ENCODE data around the gene IFT172.

The IFT172 gene

GRCh38 chr2:27420996-27421395 is 68.5 kb downstream of the IFT172 start:
- Histone ChIP-seq H3K27me3 (ENCODE audit: insufficient read depth, low read length) (no peaks in the 10 kb centered on the region), H3K4ac (ENCODE audit: low read depth, low read length) (no peak overlapping the region), H3K9ac (ENCODE audit: low read length) (no peak overlapping the region), H2BK5ac (ENCODE audit: low read depth, low read length, poor library complexity) (no peak overlapping the region), H3K4me3 (ENCODE audit: low read depth, low read length) (no peak overlapping the region), H3K23ac (ENCODE audit: low read length) (no peak overlapping the region), H2AFZ (ENCODE audit: insufficient read depth, low read length, poor library complexity) (no peak overlapping the region), H4K12ac (ENCODE audit: low read depth, low read length) (no peak overlapping the region), H3K9me3 (ENCODE audit: insufficient read depth, low read depth, low read length) (no peaks in the 10 kb centered on the region), H3K36me3 (ENCODE audit: control insufficient read depth in 1 of 2, insufficient read depth in 2 of 2, low read length in 2 of 2) (no peaks in the 10 kb centered on the region), H2AK5ac (ENCODE audit: low read length) (no peak overlapping the region), H3K14ac (ENCODE audit: low read length) (no peak overlapping the region), H4K8ac (ENCODE audit: low read depth, low read length) (no peak overlapping the region), H3K4me1 (ENCODE audit: control insufficient read depth in 1 of 2, insufficient read depth in 2 of 2, low read length in 2 of 2) (no peaks in the 10 kb centered on the region), H2BK120ac (ENCODE audit: insufficient read depth, low read length, poor library complexity) (no peak overlapping the region), H3K79me2 (ENCODE audit: control insufficient read depth, insufficient read depth, low read length, poor library complexity) (no peaks in the 10 kb centered on the region), H3K4me2 (ENCODE audit: low read length) (no peak overlapping the region), H3K18ac (ENCODE audit: low read length) (no peak overlapping the region), H2BK12ac (ENCODE audit: low read length) (no peak overlapping the region), H3K27ac (ENCODE audit: low read depth, low read length) (no peak overlapping the region), H3K79me1 (ENCODE audit: low read length) (no peaks in the 10 kb centered on the region), H4K91ac (ENCODE audit: low read depth, low read length) (no peak overlapping the region)
- DNase-seq: peak; percentile 92 to 97

GRCh38 chr2:27416151-27416550 is 73.4 kb downstream of the IFT172 start:
- Histone ChIP-seq H4K91ac (ENCODE audit: low read depth, low read length) (no peak overlapping the region), H2BK120ac (ENCODE audit: insufficient read depth, low read length, poor library complexity) (no peak overlapping the region), H3K4me1 (ENCODE audit: control insufficient read depth in 1 of 2, insufficient read depth in 2 of 2, low read length in 2 of 2) (no peaks in the 10 kb centered on the region), H3K9me3 (ENCODE audit: insufficient read depth, low read depth, low read length) (no peaks in the 10 kb centered on the region), H3K27me3 (ENCODE audit: insufficient read depth, low read length) (no peaks in the 10 kb centered on the region), H4K12ac (ENCODE audit: low read depth, low read length) (no peak overlapping the region), H3K79me1 (ENCODE audit: low read length) (no peaks in the 10 kb centered on the region), H2AFZ (ENCODE audit: insufficient read depth, low read length, poor library complexity) (no peak overlapping the region), H3K4me3 (ENCODE audit: low read depth, low read length) (no peak overlapping the region), H2BK5ac (ENCODE audit: low read depth, low read length, poor library complexity) (no peak overlapping the region), H3K18ac (ENCODE audit: low read length) (no peak overlapping the region), H2BK12ac (ENCODE audit: low read length) (no peak overlapping the region), H3K4me2 (ENCODE audit: low read length) (no peak overlapping the region), H4K8ac (ENCODE audit: low read depth, low read length) (no peak overlapping the region), H3K27ac (ENCODE audit: low read depth, low read length) (no peak overlapping the region), H3K9ac (ENCODE audit: low read length) (no peak overlapping the region), H2AK5ac (ENCODE audit: low read length) (no peak overlapping the region), H3K36me3 (ENCODE audit: control insufficient read depth in 1 of 2, insufficient read depth in 2 of 2, low read length in 2 of 2) (no peaks in the 10 kb centered on the region), H3K14ac (ENCODE audit: low read length) (no peak overlapping the region), H3K4ac (ENCODE audit: low read depth, low read length) (no peak overlapping the region), H3K23ac (ENCODE audit: low read length) (no peak overlapping the region), H3K79me2 (ENCODE audit: control insufficient read depth, insufficient read depth, low read length, poor library complexity) (no peaks in the 10 kb centered on the region)
- no CpG with 5 or more reads among the region's 6 CpGs for WGBS (ENCODE audit: extremely low coverage, insufficient coverage, insufficient read length)
- peak in 1 of 2 donors; percentile 60 for DNase-seq

- Histone ChIP-seq H4K8ac (ENCODE audit: low read depth, low read length) (no peak overlapping the region), H2BK12ac (ENCODE audit: low read length) (no peak overlapping the region), H3K4me3 (ENCODE audit: low read depth, low read length) (no peak overlapping the region), H3K27me3 (ENCODE audit: insufficient read depth, low read length) (no peaks in the 10 kb centered on the region), H3K4me2 (ENCODE audit: low read length) (no peak overlapping the region), H4K91ac (ENCODE audit: low read depth, low read length) (no peak overlapping the region), H3K79me2 (ENCODE audit: control insufficient read depth, insufficient read depth, low read length, poor library complexity) (peaks cover 6% of the 10 kb centered on the region), H3K9ac (ENCODE audit: low read length) (no peak overlapping the region), H3K9me3 (ENCODE audit: insufficient read depth, low read depth, low read length) (no peaks in the 10 kb centered on the region), H2BK120ac (ENCODE audit: insufficient read depth, low read length, poor library complexity) (no peak overlapping the region), H4K12ac (ENCODE audit: low read depth, low read length) (no peak overlapping the region), H3K23ac (ENCODE audit: low read length) (no peak overlapping the region), H3K14ac (ENCODE audit: low read length) (no peak overlapping the region), H2BK5ac (ENCODE audit: low read depth, low read length, poor library complexity) (no peak overlapping the region), H2AK5ac (ENCODE audit: low read length) (no peak overlapping the region), H3K18ac (ENCODE audit: low read length) (no peak overlapping the region), H3K4ac (ENCODE audit: low read depth, low read length) (no peak overlapping the region), H3K4me1 (ENCODE audit: control insufficient read depth in 1 of 2, insufficient read depth in 2 of 2, low read length in 2 of 2) (peaks cover 0 to 1% of the 10 kb centered on the region in 2 experiments), H3K36me3 (ENCODE audit: control insufficient read depth in 1 of 2, insufficient read depth in 2 of 2, low read length in 2 of 2) (peaks cover 0 to under 1% of the 10 kb centered on the region in 2 experiments), H3K79me1 (ENCODE audit: low read length) (peaks cover 6% of the 10 kb centered on the region), H2AFZ (ENCODE audit: insufficient read depth, low read length, poor library complexity) (no peak overlapping the region), H3K27ac (ENCODE audit: low read depth, low read length) (no peak overlapping the region)
- WGBS (ENCODE audit: extremely low coverage, insufficient coverage, insufficient read length): no CpG with 5 or more reads among the region's 9 CpGs
- DNase-seq: peak in 1 of 2 donors; percentile 67
Measured at GRCh38 chr2:27412419-27413152, 77.0 kb downstream of the IFT172 start.

- Histone ChIP-seq H3K79me1 (ENCODE audit: low read length) (peaks cover 6% of the 10 kb centered on the region), H3K27ac (ENCODE audit: low read depth, low read length) (peak within 1 kb of the TSS; percentile 37), H3K9ac (ENCODE audit: low read length) (peak within 1 kb of the TSS; percentile 89), H3K4ac (ENCODE audit: low read depth, low read length) (peak within 1 kb of the TSS; percentile 97), H3K23ac (ENCODE audit: low read length) (no peak within 1 kb of the TSS), H4K12ac (ENCODE audit: low read depth, low read length) (peak within 1 kb of the TSS; percentile 75), H4K91ac (ENCODE audit: low read depth, low read length) (peak within 1 kb of the TSS; percentile 38), H3K14ac (ENCODE audit: low read length) (peak within 1 kb of the TSS; percentile 74), H3K79me2 (ENCODE audit: control insufficient read depth, insufficient read depth, low read length, poor library complexity) (peaks cover 15% of the 10 kb centered on the region), H4K8ac (ENCODE audit: low read depth, low read length) (peak within 1 kb of the TSS; percentile 87), H2BK12ac (ENCODE audit: low read length) (peak within 1 kb of the TSS; percentile 15), H2BK5ac (ENCODE audit: low read depth, low read length, poor library complexity) (no peak within 1 kb of the TSS), H2AK5ac (ENCODE audit: low read length) (peak within 1 kb of the TSS; percentile 69), H3K27me3 (ENCODE audit: insufficient read depth, low read length) (no peaks in the 10 kb centered on the region), H3K4me1 (ENCODE audit: control insufficient read depth in 1 of 2, insufficient read depth in 2 of 2, low read length in 2 of 2) (peaks cover 0 to 2% of the 10 kb centered on the region in 2 experiments), H2AFZ (ENCODE audit: insufficient read depth, low read length, poor library complexity) (peak within 1 kb of the TSS; percentile 90), H3K18ac (ENCODE audit: low read length) (peak within 1 kb of the TSS; percentile 81), H2BK120ac (ENCODE audit: insufficient read depth, low read length, poor library complexity) (no peak within 1 kb of the TSS), H3K4me2 (ENCODE audit: low read length) (peak within 1 kb of the TSS; percentile 92), H3K4me3 (ENCODE audit: low read depth, low read length) (peak within 1 kb of the TSS; percentile 98), H3K9me3 (ENCODE audit: insufficient read depth, low read depth, low read length) (no peaks in the 10 kb centered on the region), H3K36me3 (ENCODE audit: control insufficient read depth in 1 of 2, insufficient read depth in 2 of 2, low read length in 2 of 2) (peaks cover 6 to 8% of the 10 kb centered on the region in 2 experiments)
- DNase-seq: peak; percentile 96 to 98
- no CpG with 5 or more reads among the region's 82 CpGs for WGBS (ENCODE audit: extremely low coverage, insufficient coverage, insufficient read length)
Measured at GRCh38 chr2:27409321-27410073, 80.0 kb downstream of the IFT172 start, which contains the start of gene PPM1G. Gene PPM1G (minus strand): TSS chr2:27409591. CDS start chr2:27409422, 169 bp downstream.
